GM23248 (cell line): ENCODE data around the gene ERN2.

Experiments used
- EZH2 ChIP-seq: fragments of 200-600 bp; sonication (generic); IDR thresholded peaks from 2 replicates; pipeline ENCODE4 v1.6.1; 2018; ENCODE audit warnings: antibody characterized with exemption, mild to moderate bottlenecking; ENCODE audit not compliant: insufficient read depth, poor library complexity, severe bottlenecking
- EZH2phosphoT487 ChIP-seq: fragments of 200-600 bp; sonication (generic); IDR thresholded peaks from 2 replicates; pipeline ENCODE4 v1.6.1; 2018; ENCODE audit warnings: antibody characterized with exemption, moderate library complexity, mild to moderate bottlenecking, low read depth; ENCODE audit not compliant: insufficient read depth

GRCh38 chr16:23702951-23703350 lies 10.1 kb downstream of the ERN2 start:
- TF ChIP-seq EZH2 (no peak), EZH2phosphoT487 (no peak)
